KMS-11 (cell line): ENCODE data around the gene MYT1.

Source experiments
- H2AFZ ChIP-seq: fragments of 200-600 bp; sonication (generic); 2 replicates; pipeline ENCODE4 v1.6.1; 2016; ENCODE audit warnings: antibody characterized with exemption, mixed run types, low read depth
- H3K27ac ChIP-seq: fragments of 200-600 bp; sonication (generic); 2 replicates; pipeline ENCODE4 v1.6.1; 2016; ENCODE audit warnings: mild to moderate bottlenecking, mixed run types
- H3K27me3 ChIP-seq: fragments of 200-600 bp; sonication (generic); 2 replicates; pipeline ENCODE4 v1.6.1; 2017; ENCODE audit warnings: mild to moderate bottlenecking, low read depth, mixed run types, moderate library complexity; ENCODE audit not compliant: insufficient read depth
- H3K36me3 ChIP-seq: fragments of 200-600 bp; sonication (generic); 2 replicates; pipeline ENCODE4 v1.6.1; 2017; ENCODE audit warnings: mild to moderate bottlenecking, mixed run types; ENCODE audit not compliant: insufficient read depth
- H3K4me1 ChIP-seq: fragments of 200-600 bp; sonication (generic); 2 replicates; pipeline ENCODE4 v1.6.1; 2016; ENCODE audit warnings: mild to moderate bottlenecking, low read depth, mixed run types; ENCODE audit not compliant: poor library complexity, severe bottlenecking
- H3K4me2 ChIP-seq: fragments of 200-600 bp; sonication (generic); 2 replicates; pipeline ENCODE4 v1.7.0; 2016; ENCODE audit warnings: mild to moderate bottlenecking, mixed run types
- H3K4me3 ChIP-seq: fragments of 200-600 bp; sonication (generic); IDR thresholded peaks from 2 replicates; pipeline ENCODE4 v1.6.1; 2017; ENCODE audit warnings: low read depth, low read length, mixed read lengths; ENCODE audit not compliant: insufficient read depth
- H3K79me2 ChIP-seq: fragments of 200-600 bp; sonication (generic); 2 replicates; pipeline ENCODE4 v1.6.1; 2016; ENCODE audit warnings: low read depth, mixed run types; ENCODE audit not compliant: insufficient read depth
- H3K9ac ChIP-seq: fragments of 200-600 bp; sonication (generic); 2 replicates; pipeline ENCODE4 v1.6.1; 2016; ENCODE audit warnings: mild to moderate bottlenecking, mixed run types
- H4K20me1 ChIP-seq: fragments of 200-600 bp; sonication (generic); 2 replicates; pipeline ENCODE4 v1.6.1; 2016; ENCODE audit warnings: mild to moderate bottlenecking, mixed run types; ENCODE audit not compliant: insufficient read depth
- CTCF ChIP-seq: fragments of 200-600 bp; sonication (generic); conservative IDR thresholded peaks from 2 replicates; pipeline ENCODE4 v1.6.1; 2017; ENCODE audit warnings: low read depth, mild to moderate bottlenecking, antibody characterized with exemption, low read length, moderate library complexity, mixed read lengths

The MYT1 gene

GRCh38 chr20:64276817-64277216 is 112.6 kb downstream of the MYT1 start:
- Histone ChIP-seq H2AFZ (no peak overlapping the region), H3K9ac (no peak overlapping the region), H3K4me3 (no peak overlapping the region), H3K79me2 (no peaks in the 10 kb centered on the region), H3K27me3 (no peaks in the 10 kb centered on the region; the same call in 1 of the 2 replicates), H3K36me3 (no peaks in the 10 kb centered on the region), H3K4me1 (no peaks in the 10 kb centered on the region), H4K20me1 (no peaks in the 10 kb centered on the region), H3K27ac (no peak overlapping the region), H3K4me2 (no peak overlapping the region)
- no peak for TF ChIP-seq CTCF

- Histone ChIP-seq H3K9ac (no peak overlapping the region), H3K79me2 (no peaks in the 10 kb centered on the region), H4K20me1 (no peaks in the 10 kb centered on the region), H3K4me3 (no peak overlapping the region), H2AFZ (no peak overlapping the region), H3K4me2 (no peak overlapping the region), H3K27me3 (peaks cover 6% of the 10 kb centered on the region; the same call in 1 of the 2 replicates), H3K4me1 (no peaks in the 10 kb centered on the region), H3K36me3 (no peaks in the 10 kb centered on the region), H3K27ac (no peak overlapping the region)
- TF ChIP-seq CTCF: no peak
Measured at GRCh38 chr20:64277571-64278316, 113.5 kb downstream of the MYT1 start.

GRCh38 chr20:64278317-64278681 is 114.0 kb downstream of the MYT1 start:
- Histone ChIP-seq H3K4me3 (no peak overlapping the region), H4K20me1 (no peaks in the 10 kb centered on the region), H3K4me2 (no peak overlapping the region), H3K79me2 (no peaks in the 10 kb centered on the region), H3K9ac (no peak overlapping the region), H3K27me3 (peaks cover 6% of the 10 kb centered on the region; the same call in 1 of the 2 replicates), H3K4me1 (no peaks in the 10 kb centered on the region), H3K27ac (no peak overlapping the region), H3K36me3 (no peaks in the 10 kb centered on the region), H2AFZ (no peak overlapping the region)
- no peak for TF ChIP-seq CTCF

- H3K27ac ChIP-seq: no peak overlapping the region
- no peak for TF ChIP-seq CTCF
- no peaks in the 10 kb centered on the region for H4K20me1 ChIP-seq
- H3K4me3 ChIP-seq: no peak overlapping the region
- no peak overlapping the region for H2AFZ ChIP-seq
- no peak overlapping the region for H3K9ac ChIP-seq
- no peaks in the 10 kb centered on the region for H3K4me1 ChIP-seq
- H3K36me3 ChIP-seq: no peaks in the 10 kb centered on the region
- H3K27me3 ChIP-seq: peaks cover 6% of the 10 kb centered on the region; the same call in 1 of the 2 replicates
- no peaks in the 10 kb centered on the region for H3K79me2 ChIP-seq
- H3K4me2 ChIP-seq: no peak overlapping the region
Measured at GRCh38 chr20:64279826-64280459, 115.7 kb downstream of the MYT1 start.
